ENCODE data around the gene DCDC1. TPM values are rescaled to one million over a fixed set of nuclear protein-coding genes. Genes with fewer than 3 reads are reported as not detected.

The DCDC1 gene
- total and polyA plus RNA-seq, 9 of the 15 experiments (the other 6 are each of a cell fraction or from before 2014, with no cell fraction given): 0.05 to 0.18 (median 0.08) TPM; not detected in 3

- no peaks in the 10 kb centered on the region for H3K4me1 ChIP-seq (replicated peaks in 1 of 2; ENCODE audit: control insufficient read depth in 2 of 2, insufficient read depth in 2 of 2, low read length in 2 of 2)
- no peak for TF ChIP-seq SNRNP70 (optimal IDR thresholded peaks at IDR 0.05; ENCODE audit: low read depth, low read length)
- no peak for TF ChIP-seq PTRF (tag; IDR thresholded peaks at IDR 0.05)
- TF ChIP-seq RCOR1 (IDR thresholded peaks at IDR 0.05; ENCODE audit: borderline replicate concordance in 1 of 2, low read depth in 2 of 2, low read length in 2 of 2): no peak
- no peak for TF ChIP-seq NBN (IDR thresholded peaks at IDR 0.05; ENCODE audit: low read depth)
- no peak for TF ChIP-seq HES1 (IDR thresholded peaks at IDR 0.05; ENCODE audit: low read depth)
- TF ChIP-seq TOE1 (IDR thresholded peaks at IDR 0.05; ENCODE audit: borderline replicate concordance): no peak
- TF ChIP-seq TOE1 (CRISPR knock-in tag; IDR thresholded peaks at IDR 0.05; ENCODE audit: borderline replicate concordance, low read depth): no peak
- no peak for TF ChIP-seq NEUROD1 (IDR thresholded peaks at IDR 0.05; ENCODE audit: borderline replicate concordance, low read depth, low read length, partially characterized antibody)
- TF ChIP-seq ZNF165 (CRISPR knock-in tag; IDR thresholded peaks at IDR 0.05; ENCODE audit: borderline replicate concordance): no peak
- no peak for TF ChIP-seq SETDB1 (IDR thresholded peaks at IDR 0.05; ENCODE audit: low read length)
- WGBS (ENCODE audit: insufficient coverage, low coverage, missing lambda C conversion rate): 4% methylated on average over 3 of the region's 3 CpGs
- in situ Hi-C loops (cut with MboI) (no loop called here), intact Hi-C loops (cut with micrococcal nuclease) (no loop called here)
- H3K4me3 ChIP-seq: no peak overlapping the region
- 0 out of 2 replicates have a peak, but pooled peaks cover 2% of the 10 kb centered on the region for H3K9me3 ChIP-seq (replicated peaks; ENCODE audit: control insufficient read depth, insufficient read depth, low read depth, low read length)
- no peak overlapping the region for H3K27ac ChIP-seq (ENCODE audit: extremely low read depth, low read depth, low read length)
- ChIA-PET CTCF (ENCODE audit: low intra/inter-chr PET ratio) (no interaction called here), POLR2A (no interaction called here)
- H3K36me3 ChIP-seq (ENCODE audit: control insufficient read depth, insufficient read depth, low read length): no peaks in the 10 kb centered on the region
- H3K27me3 ChIP-seq (ENCODE audit: control insufficient read depth in 2 of 2, insufficient read depth in 2 of 2, low read length in 2 of 2): no peaks in the 10 kb centered on the region
- H4K20me1 ChIP-seq (replicated peaks; ENCODE audit: control insufficient read depth, insufficient read depth, low read length): no peaks in the 10 kb centered on the region
- no peaks in the 10 kb centered on the region for H3K79me2 ChIP-seq (ENCODE audit: control insufficient read depth, insufficient read depth, low read length)
- DNase-seq (ENCODE audit: extremely low read depth in 1 of 4, low spot score in 3 of 4): no peak
- no peaks in the 10 kb centered on the region for H3K9me1 ChIP-seq (ENCODE audit: control insufficient read depth, insufficient read depth, low read length)
- H2AFZ ChIP-seq (ENCODE audit: low read depth, low read length): no peak overlapping the region
- no TSS peak for BruUV-seq (replicated peaks)
- no peak for ATAC-seq
- no peak for FAIRE-seq
- no peak overlapping the region for H3K4me2 ChIP-seq (ENCODE audit: insufficient read depth, low read length)
- no peak overlapping the region for H3K9ac ChIP-seq (ENCODE audit: insufficient read depth in 1 of 2, low read depth in 2 of 2, low read length in 2 of 2)
Observed at GRCh38 chr11:31001427-31001826, 368.1 kb downstream of the DCDC1 start.

Data from K562 (cell line).